Measurements from ENCODE around the gene TNFRSF11A. TPM values are rescaled to one million over a fixed set of nuclear protein-coding genes. Genes with fewer than 3 reads are reported as not detected.

TNFRSF11A gene
- 3.9 TPM for total RNA-seq

DNA sequence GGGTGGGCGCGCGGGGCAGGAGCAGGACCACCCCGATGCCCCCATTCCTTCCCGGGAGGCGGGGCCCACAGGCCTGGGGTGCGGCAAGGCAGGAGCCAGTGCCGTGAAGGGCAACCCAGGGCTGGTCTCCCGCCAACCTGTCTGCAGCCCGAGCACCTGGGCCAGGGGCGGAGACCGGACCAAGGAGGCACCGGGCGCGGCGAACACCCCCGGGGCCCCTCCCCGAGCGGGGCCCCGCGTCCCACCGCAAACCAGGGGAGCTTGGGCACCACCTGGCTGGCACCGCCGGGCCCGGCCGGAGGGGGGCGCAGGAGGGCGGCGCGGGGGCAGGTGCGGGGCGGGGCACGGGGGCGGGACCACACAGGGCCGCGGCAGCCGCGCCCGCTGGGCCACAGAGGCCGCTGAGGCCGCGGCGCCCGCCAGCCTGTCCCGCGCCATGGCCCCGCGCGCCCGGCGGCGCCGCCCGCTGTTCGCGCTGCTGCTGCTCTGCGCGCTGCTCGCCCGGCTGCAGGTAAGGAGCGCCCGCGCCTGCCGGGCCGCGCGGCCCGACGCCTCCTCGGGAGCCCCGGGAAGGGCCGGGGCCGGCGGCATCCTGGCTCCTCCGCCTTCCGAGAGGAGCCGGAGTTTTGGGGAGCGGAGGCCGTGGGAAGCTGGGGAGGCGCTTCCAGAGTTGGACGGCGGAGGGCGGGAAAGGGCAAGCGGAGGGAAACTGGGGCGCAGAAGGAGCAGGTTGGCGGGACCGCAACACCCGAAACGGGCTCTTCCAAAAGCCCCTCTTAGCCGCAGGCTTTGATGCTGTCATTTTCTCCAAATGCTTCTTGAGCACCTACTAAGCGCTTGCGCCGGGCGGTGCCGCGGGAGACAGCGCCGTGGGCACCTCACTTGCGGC is at the start of gene TNFRSF11A:
Gene TNFRSF11A, plus strand, starts transcription at position 394 of the 889 bp plus-strand sequence. Its CDS starts 43 bp downstream, at position 437.
- no peak for DNase-seq (ENCODE audit: extremely low spot score in 2 of 2)
- Histone ChIP-seq H3K27ac (no peak within 1 kb of the TSS), H3K27me3 (no peaks in the 10 kb centered on the region), H3K9me3 (no peaks in the 10 kb centered on the region), H3K4me3 (peak within 1 kb of the TSS; percentile 48 to 51), H3K36me3 (no peaks in the 10 kb centered on the region), H3K4me1 (peaks cover 22% of the 10 kb centered on the region)
- intact Hi-C loops (cut with DNase I): no loop called here
- TF ChIP-seq POLR2AphosphoS5 (IDR thresholded peaks at IDR 0.05; ENCODE audit: insufficient read depth in 1 of 2, low read depth in 1 of 2) (no peak), POLR2A (IDR thresholded peaks at IDR 0.05) (no peak)
- TF ChIP-seq, protein P1, sequence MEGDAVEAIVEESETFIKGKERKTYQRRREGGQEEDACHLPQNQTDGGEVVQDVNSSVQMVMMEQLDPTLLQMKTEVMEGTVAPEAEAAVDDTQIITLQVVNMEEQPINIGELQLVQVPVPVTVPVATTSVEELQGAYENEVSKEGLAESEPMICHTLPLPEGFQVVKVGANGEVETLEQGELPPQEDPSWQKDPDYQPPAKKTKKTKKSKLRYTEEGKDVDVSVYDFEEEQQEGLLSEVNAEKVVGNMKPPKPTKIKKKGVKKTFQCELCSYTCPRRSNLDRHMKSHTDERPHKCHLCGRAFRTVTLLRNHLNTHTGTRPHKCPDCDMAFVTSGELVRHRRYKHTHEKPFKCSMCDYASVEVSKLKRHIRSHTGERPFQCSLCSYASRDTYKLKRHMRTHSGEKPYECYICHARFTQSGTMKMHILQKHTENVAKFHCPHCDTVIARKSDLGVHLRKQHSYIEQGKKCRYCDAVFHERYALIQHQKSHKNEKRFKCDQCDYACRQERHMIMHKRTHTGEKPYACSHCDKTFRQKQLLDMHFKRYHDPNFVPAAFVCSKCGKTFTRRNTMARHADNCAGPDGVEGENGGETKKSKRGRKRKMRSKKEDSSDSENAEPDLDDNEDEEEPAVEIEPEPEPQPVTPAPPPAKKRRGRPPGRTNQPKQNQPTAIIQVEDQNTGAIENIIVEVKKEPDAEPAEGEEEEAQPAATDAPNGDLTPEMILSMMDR (IDR thresholded peaks at IDR 0.05): no peak

DNA sequence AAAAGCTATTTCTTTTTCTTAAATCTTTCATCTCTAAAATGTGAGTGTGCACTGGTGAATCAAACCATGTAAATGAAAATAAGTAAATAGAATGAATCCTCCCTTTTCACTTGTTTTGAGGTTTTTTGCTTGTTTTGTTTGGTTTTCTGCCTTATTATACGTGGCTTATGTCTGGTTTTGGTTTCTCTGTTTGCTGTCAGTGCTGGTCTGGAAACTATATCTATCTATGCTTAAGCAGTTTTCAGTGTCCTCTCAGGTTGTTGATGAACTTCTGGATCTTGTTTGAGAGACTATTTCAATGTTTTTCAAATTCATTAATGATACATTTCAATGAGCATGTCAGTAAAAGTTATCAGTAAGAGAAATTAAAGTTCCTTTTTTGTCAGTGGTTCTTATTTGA is 48.1 kb upstream of the TNFRSF11A start:
- peaks cover 0 to 16% of the 10 kb centered on the region in 2 donors for H3K36me3 ChIP-seq
- no peaks in the 10 kb centered on the region for H3K27me3 ChIP-seq
- no peak for DNase-seq (ENCODE audit: extremely low spot score in 2 of 2)
- TF ChIP-seq, protein P1 (IDR thresholded peaks at IDR 0.05): no peak
- TF ChIP-seq POLR2AphosphoS5 (IDR thresholded peaks at IDR 0.05; ENCODE audit: insufficient read depth in 1 of 2, low read depth in 1 of 2) (no peak), POLR2A (IDR thresholded peaks at IDR 0.05) (no peak)
- no peak overlapping the region for H3K27ac ChIP-seq
- no peaks in the 10 kb centered on the region for H3K9me3 ChIP-seq
- intact Hi-C loops (cut with DNase I): no loop called here
- no peak overlapping the region for H3K4me3 ChIP-seq
- peaks cover 13% of the 10 kb centered on the region for H3K4me1 ChIP-seq

DNA sequence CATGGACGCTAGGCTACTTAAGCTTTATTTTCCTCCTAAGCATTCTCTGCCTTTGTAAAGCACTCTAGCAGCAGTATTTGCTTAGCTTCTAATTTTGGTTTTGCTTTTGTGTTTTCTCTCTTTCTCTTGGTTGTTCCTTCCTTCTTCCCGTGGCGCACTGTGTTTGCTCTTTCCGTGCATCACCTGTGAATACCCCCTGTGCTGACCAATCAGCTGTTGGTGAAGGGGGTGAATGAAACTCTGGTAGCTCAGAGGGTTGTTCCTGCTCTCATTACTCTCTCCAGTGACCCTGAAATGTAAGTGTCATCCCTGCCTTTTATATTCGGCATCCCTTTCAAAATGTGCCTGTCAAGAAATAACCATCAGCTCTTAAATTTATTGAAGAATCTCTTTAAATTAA is 45.5 kb upstream of the TNFRSF11A start:
- H3K36me3 ChIP-seq: peaks cover 0 to 22% of the 10 kb centered on the region in 2 donors
- H3K4me3 ChIP-seq: no peak overlapping the region
- no peak for DNase-seq (ENCODE audit: extremely low spot score in 2 of 2)
- no peak overlapping the region for H3K27ac ChIP-seq
- no peaks in the 10 kb centered on the region for H3K9me3 ChIP-seq
- H3K27me3 ChIP-seq: no peaks in the 10 kb centered on the region
- TF ChIP-seq, protein P1 (IDR thresholded peaks at IDR 0.05): no peak
- TF ChIP-seq POLR2AphosphoS5 (IDR thresholded peaks at IDR 0.05; ENCODE audit: insufficient read depth in 1 of 2, low read depth in 1 of 2): no peak
- TF ChIP-seq POLR2A (IDR thresholded peaks at IDR 0.05): no peak
- intact Hi-C loops (cut with DNase I): no loop called here
- H3K4me1 ChIP-seq: peaks cover 16% of the 10 kb centered on the region

DNA sequence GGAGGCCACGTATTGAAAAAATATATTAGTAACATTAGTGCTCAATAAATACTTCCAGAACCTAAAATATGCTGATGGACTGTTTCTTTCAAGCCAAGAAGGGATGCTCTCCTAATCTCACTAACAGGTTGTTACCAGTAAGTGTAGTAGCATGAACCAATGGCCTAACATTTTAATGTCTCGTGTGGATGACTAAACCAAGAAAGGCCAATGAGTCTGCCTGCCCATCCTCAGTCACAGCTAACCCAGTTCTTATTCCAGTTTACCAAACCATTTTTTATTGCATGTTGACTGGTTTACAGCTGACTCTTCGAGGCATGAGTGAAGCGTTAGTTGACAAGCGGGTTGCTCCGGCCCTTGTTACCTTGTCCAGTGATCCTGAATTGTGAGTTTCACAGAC is 45.1 kb upstream of the TNFRSF11A start:
- H3K36me3 ChIP-seq: peaks cover 0 to 19% of the 10 kb centered on the region in 2 donors

More for the DNA sequence above, 45.1 kb upstream of the TNFRSF11A start:
- TF ChIP-seq, protein P1 (IDR thresholded peaks at IDR 0.05): no peak
- TF ChIP-seq POLR2AphosphoS5 (IDR thresholded peaks at IDR 0.05; ENCODE audit: insufficient read depth in 1 of 2, low read depth in 1 of 2): no peak
- TF ChIP-seq POLR2A (IDR thresholded peaks at IDR 0.05): no peak
- H3K27ac ChIP-seq: no peak overlapping the region
- no peak overlapping the region for H3K4me3 ChIP-seq
- peaks cover 16% of the 10 kb centered on the region for H3K4me1 ChIP-seq
- H3K9me3 ChIP-seq: no peaks in the 10 kb centered on the region
- no peaks in the 10 kb centered on the region for H3K27me3 ChIP-seq
- intact Hi-C loops (cut with DNase I): no loop called here
- no peak for DNase-seq (ENCODE audit: extremely low spot score in 2 of 2)
